Spinal cord (tissue), 10 donors: ENCODE results near the gene PIAS3. TPM values are rescaled to one million over a fixed set of nuclear protein-coding genes. Genes with fewer than 3 reads are reported as not detected.

Source experiments
- DNase-seq, 6 donors: peaks; one replicate each; pipeline versions ENCODE4 v3.0.0 to v3.0.0-alpha.2; 2013 to 2015; ENCODE audit warnings: low spot score in 6 of 6, low read depth in 4 of 6
- H3K27ac ChIP-seq: one replicate; pipeline ENCODE4 v1.5.1; 2013; ENCODE audit warnings: low read depth, low read length, control low read depth
- H3K27me3 ChIP-seq: one replicate; pipeline ENCODE4 v1.6.1; 2013; ENCODE audit warnings: low read length; ENCODE audit not compliant: control insufficient read depth, insufficient read depth
- H3K36me3 ChIP-seq: one replicate; pipeline ENCODE4 v1.6.1; 2013; ENCODE audit warnings: low read length; ENCODE audit not compliant: control insufficient read depth, insufficient read depth
- H3K4me1 ChIP-seq: one replicate; pipeline ENCODE4 v1.6.1; 2013; ENCODE audit warnings: low read length; ENCODE audit not compliant: control insufficient read depth, insufficient read depth
- H3K4me3 ChIP-seq: one replicate; pipeline ENCODE4 v1.5.1; 2013; ENCODE audit warnings: low read depth, low read length, control low read depth
- H3K9me3 ChIP-seq: one replicate; pipeline ENCODE4 v1.6.1; 2013; ENCODE audit warnings: low read length; ENCODE audit not compliant: control insufficient read depth, insufficient read depth
- WGBS: methylation state at CpG from one replicate; pipeline ENCODE4 v1.1.5; 2013; ENCODE audit warnings: missing lambda C conversion rate; ENCODE audit not compliant: insufficient coverage; 5-methylcytosine and 5-hydroxymethylcytosine counted together
- long read RNA-seq, 4 donors: transcript quantifications; one replicate each; lab custom pipeline, GENCODE V29; 2026
- polyA plus RNA-seq, 2 donors: library from polyadenylated mRNA; unstranded; fragments of 120-200 nt; gene quantifications; one replicate each; pipeline ENCODE4 v1.2.1, GENCODE V29; 2013; ENCODE audit not compliant: insufficient read length in 2 of 2
- total RNA-seq, 2 donors: library from RNA; depleted of rRNA in 1 of 2; stranded (reverse); fragments of 120-200 nt in 1 of 2; fragments of >200 nt in 1 of 2; gene quantifications; one replicate each; pipeline versions ENCODE4 v1.2.3 to v1.2.4, GENCODE V29; 2013 to 2014
- donor health status: healthy.

The PIAS3 gene
- total RNA-seq, result 10 to 100 TPM; 15.1 to 30.9 TPM
- 10 to 100 TPM; 49.6 to 61.4 TPM for polyA plus RNA-seq
- long read RNA-seq, donor 1, partial matches to known transcripts, result 31 of 32 reads
- long read RNA-seq, donor 1, other reads (novel, unspliced or antisense), result 0 of 32 reads
- long read RNA-seq, donor 2, partial matches to known transcripts, result 0 of 1 reads
- long read RNA-seq, donor 2, other reads (novel, unspliced or antisense), result 0 of 1 reads
- long read RNA-seq, donor 3, partial matches to known transcripts, result 6 of 7 reads
- long read RNA-seq, donor 3, other reads (novel, unspliced or antisense), result 0 of 7 reads
- long read RNA-seq, donor 4, partial matches to known transcripts, result 9 of 20 reads
- long read RNA-seq, donor 4, other reads (novel, unspliced or antisense), result 9 of 20 reads

DNA sequence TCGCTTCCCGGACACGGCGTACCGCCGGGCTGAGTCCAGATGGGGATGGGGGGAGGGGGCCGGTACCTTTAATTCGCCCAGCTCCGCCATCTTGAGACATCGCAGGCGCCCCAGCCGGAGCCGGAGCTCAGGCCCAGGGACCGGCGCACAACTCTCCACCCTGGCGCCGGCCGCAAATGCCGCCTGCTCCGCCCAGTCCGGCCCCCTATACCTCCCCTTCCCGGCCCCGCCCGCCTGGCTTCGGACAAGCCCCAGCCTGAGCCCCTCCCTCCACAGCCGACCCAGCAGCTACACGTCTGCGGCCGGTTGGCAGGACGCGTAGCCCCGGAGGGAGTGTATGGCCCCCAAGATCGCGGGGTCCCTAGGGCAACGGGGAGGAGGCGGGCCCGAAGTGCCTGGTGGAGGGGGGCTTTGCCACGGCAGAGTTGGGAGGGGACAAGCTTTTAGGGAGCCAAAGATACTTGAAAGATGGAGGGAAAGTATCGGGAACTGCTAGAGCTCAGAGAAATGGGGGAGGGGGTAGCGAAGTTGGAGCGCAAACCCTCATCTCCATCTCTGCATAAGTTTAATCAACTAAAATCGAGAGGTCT, at the start of gene PIAS3:
PIAS3 (minus strand) TSS at position 181 of the 590 bp plus-strand sequence; CDS start at position 90, 91 bp downstream.
- WGBS, result 0% methylated on average over 34 of the region's 42 CpGs
- Histone ChIP-seq H3K4me3 (peak within 1 kb of the TSS; percentile 95), H3K4me1 (peaks cover 15% of the 10 kb centered on the region), H3K27ac (peak within 1 kb of the TSS; percentile 98), H3K9me3 (no peaks in the 10 kb centered on the region), H3K27me3 (no peaks in the 10 kb centered on the region), H3K36me3 (peaks cover 33% of the 10 kb centered on the region)
- DNase-seq, result peak; percentile 79 to 97 (median 86)

DNA sequence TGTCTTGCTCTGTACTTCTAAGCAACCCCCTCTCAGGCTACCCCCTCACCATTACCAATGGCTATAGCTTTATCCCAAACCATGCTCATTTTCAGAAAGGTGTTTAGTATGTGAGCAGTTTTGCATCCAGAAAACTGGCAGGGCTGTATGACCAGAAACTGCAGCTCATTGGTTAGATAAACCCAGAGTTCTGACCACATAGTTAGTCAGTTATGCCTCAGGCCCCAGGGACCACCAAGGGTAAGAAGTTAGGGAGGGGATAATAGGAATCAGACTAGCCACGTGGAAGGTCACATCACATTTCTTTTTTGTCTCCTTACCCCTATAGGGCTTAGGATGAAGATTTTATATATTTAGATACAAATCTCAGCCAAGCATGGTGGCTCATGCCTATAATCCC, 49.8 kb upstream of the PIAS3 start:
- H3K27ac ChIP-seq, result no peak overlapping the region
- peaks cover 14% of the 10 kb centered on the region for H3K36me3 ChIP-seq
- DNase-seq, result no peak
- WGBS, result no CpG with 5 or more reads among the region's 1 CpG
- no peaks in the 10 kb centered on the region for H3K4me1 ChIP-seq
- no peak overlapping the region for H3K4me3 ChIP-seq
- H3K27me3 ChIP-seq, result no peaks in the 10 kb centered on the region
- H3K9me3 ChIP-seq, result no peaks in the 10 kb centered on the region

DNA sequence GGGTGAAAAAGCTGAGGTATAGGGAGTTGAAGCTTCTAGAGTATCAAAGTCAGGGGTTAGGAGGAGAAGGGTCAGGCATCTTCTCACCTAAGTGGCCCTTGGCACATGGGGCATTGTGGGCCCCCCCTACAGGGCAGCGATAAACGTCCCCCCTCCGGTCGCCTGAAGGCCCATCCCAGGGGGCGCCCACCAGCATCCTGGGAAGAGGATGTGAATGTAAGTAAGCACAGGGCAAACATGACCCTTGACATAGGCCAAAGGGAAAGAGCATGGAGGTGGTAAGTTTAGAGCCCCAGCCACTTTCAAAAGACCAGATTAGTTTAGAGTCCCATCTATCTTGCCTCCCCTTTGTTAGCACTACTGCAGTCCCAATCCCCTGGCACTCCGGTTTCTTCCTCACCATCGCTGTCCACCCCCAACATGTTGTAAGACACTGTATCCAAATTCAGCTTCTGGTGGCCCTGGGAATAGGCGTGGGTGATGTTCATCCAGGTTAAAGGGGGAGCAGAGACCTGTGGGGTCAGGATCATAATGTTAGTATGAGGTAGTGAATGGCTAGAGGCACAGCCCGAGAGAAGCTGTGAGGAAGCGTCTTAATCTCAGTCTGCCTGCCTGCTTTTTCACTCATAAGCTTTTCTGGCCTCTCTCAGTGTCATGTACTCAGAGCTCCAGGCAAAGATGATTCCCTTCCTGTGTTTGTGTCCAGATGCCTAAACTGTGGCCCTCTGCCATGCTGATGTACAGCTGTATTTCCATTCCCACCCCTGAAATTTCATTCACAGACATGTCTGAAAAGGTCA, 48.3 kb upstream of the PIAS3 start:
- no peak overlapping the region for H3K27ac ChIP-seq
- H3K4me3 ChIP-seq, result no peak overlapping the region
- no peaks in the 10 kb centered on the region for H3K4me1 ChIP-seq
- no peaks in the 10 kb centered on the region for H3K9me3 ChIP-seq
- H3K27me3 ChIP-seq, result no peaks in the 10 kb centered on the region
- no peak for DNase-seq
- H3K36me3 ChIP-seq, result peaks cover 10% of the 10 kb centered on the region
- 71% methylated on average over 6 of the region's 10 CpGs for WGBS

DNA sequence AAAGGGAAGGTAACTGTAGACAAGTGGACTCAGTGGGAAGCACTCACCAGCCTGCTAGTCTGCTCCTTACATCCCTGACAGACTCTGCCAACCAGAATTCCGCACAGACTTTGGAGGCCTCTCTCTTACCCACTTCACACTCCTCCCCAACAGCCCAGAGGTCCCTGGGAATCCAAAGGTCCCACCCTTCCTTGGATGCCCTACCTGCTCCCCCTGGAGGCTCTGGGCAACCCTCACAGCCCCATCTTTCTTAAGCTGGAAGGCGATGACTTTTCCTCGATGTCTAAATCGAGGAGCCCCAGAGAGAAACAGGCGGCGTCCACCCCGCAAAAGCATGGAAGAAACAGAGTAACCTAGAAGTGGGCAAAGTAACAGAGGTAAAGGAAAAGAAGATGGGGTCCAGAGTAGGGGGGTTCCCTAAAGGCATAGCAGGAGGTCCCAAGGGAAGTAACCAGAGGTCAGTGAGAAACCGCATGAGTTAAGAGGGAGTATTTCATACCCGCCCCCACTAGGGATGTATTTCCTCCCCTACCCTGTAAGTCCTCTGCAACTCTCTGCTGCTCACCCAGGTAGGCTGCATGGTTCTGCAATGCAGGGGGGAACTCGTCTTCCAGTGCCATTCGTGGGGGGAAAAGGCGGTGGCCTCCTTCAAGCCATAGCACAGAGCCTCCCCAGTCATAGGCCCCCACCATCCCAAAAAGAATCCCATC, 42.6 kb upstream of the PIAS3 start:
- no peak for DNase-seq
- H3K4me3 ChIP-seq, result no peak overlapping the region
- peaks cover 3% of the 10 kb centered on the region for H3K36me3 ChIP-seq
- no peak overlapping the region for H3K27ac ChIP-seq
- H3K9me3 ChIP-seq, result no peaks in the 10 kb centered on the region
- H3K27me3 ChIP-seq, result no peaks in the 10 kb centered on the region
- 81% methylated on average over 8 of the region's 12 CpGs for WGBS
- H3K4me1 ChIP-seq, result no peaks in the 10 kb centered on the region

DNA sequence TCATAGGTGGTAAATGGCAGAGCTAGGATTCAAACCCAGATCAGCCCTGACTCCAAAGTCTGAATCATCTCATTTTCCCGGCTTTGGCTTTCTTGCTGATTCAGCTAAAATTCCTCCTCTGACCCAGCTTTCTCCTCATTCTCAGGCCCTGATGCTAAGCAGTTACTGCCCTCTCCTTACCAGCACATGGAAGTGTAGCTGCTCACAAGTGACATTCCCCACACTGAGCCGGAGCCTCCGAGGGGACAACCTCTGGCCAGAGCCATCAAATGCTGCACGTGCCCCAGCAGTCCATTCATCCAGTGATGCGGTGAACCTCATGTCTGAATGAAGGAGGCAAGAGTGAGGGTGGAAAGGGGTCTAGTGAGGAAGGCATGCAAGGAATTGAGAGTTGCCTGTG, 39.9 kb upstream of the PIAS3 start:
- Histone ChIP-seq H3K4me3 (no peak overlapping the region), H3K9me3 (no peaks in the 10 kb centered on the region), H3K36me3 (no peaks in the 10 kb centered on the region), H3K27me3 (no peaks in the 10 kb centered on the region), H3K27ac (no peak overlapping the region), H3K4me1 (no peaks in the 10 kb centered on the region)
- DNase-seq, result no peak
- WGBS, result 66% methylated on average over 5 of the region's 5 CpGs

DNA sequence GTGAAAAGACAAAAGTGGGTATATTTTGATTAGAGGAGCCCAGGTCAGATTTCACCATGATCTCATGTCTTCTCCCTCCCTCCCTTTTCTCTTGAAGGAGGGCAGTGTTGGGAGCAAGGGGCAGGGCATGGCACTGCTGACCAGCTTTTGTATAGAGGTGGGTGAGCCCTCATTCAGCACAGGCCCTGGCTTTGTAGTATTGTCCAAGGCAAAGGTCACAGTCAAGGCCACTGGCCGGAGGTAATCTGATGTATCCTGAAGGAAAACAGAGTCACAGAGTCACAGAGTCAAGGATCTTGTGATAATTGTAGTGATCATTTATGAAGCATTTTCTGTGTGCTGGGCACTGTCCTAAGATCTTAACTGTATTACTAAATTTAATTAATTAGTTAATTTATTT, 39.1 kb upstream of the PIAS3 start:
- no peak overlapping the region for H3K27ac ChIP-seq
- H3K4me1 ChIP-seq, result peaks cover 1% of the 10 kb centered on the region
- no peak for DNase-seq
- no peaks in the 10 kb centered on the region for H3K36me3 ChIP-seq
- H3K4me3 ChIP-seq, result no peak overlapping the region
- no CpG with 5 or more reads among the region's 1 CpG for WGBS
- no peaks in the 10 kb centered on the region for H3K27me3 ChIP-seq
- H3K9me3 ChIP-seq, result no peaks in the 10 kb centered on the region

DNA sequence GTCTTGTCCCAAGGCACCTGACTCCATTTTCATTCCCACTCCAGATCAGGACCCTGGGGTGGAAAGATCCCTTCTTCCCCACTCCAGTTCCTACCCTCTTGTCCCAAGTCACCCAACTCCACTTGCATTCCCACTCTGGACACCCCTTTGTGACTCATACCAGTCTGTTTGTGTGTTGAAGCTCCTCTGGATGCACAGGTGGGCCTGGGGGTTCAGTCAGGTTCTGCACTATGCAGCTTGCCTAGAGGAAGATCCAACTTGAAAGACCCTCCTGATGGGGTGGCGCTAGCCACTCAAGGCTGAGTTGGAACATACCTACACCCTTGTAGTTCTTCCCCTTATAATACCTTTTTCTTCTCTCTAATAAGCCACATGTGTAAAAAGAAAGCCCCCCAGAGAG, 36.6 kb upstream of the PIAS3 start:
- no peaks in the 10 kb centered on the region for H3K27me3 ChIP-seq
- H3K36me3 ChIP-seq, result no peaks in the 10 kb centered on the region
- no peaks in the 10 kb centered on the region for H3K9me3 ChIP-seq
- H3K4me3 ChIP-seq, result no peak overlapping the region
- peaks cover 12% of the 10 kb centered on the region for H3K4me1 ChIP-seq
- H3K27ac ChIP-seq, result no peak overlapping the region
- no peak for DNase-seq
- WGBS, result no CpG with 5 or more reads among the region's 1 CpG

DNA sequence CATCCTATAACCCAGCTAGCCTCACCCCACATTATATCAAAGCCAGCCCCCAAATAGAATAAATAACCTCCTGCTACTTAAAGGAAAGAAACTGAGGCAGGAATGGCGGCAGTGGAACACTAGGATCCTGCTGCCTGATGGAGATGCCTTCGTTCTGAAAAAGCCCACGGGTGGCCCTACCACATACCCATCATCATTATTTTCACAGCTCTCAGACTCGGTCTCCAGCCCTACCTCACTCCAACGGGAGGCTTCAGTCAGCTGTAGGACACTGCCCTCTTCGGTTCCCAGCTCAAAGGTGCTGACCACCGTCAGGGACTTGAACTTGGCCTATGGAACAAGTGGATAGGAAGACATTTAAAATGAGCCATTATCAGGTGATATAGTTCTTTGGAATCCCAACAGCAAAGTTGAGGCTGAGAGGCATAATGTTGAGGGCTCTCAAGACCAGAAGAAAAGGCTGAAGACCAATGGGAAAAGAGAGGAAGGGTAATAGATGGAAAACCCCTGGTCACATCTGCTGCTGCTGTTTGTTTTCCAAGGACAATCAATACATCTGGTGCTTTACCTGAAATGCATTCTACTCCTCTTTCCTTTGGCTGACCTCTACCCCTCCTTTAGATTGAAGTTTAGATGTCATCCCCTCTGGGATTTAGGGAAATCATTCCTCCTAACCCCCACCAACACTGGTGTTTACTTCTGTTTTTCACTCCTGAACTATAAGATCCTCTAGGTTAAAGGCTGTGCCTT, 34.6 kb upstream of the PIAS3 start:
- Histone ChIP-seq H3K4me3 (no peak overlapping the region), H3K4me1 (peaks cover 12% of the 10 kb centered on the region), H3K27me3 (no peaks in the 10 kb centered on the region), H3K36me3 (no peaks in the 10 kb centered on the region), H3K27ac (peak overlapping the region; percentile 48), H3K9me3 (no peaks in the 10 kb centered on the region)
- no peak for DNase-seq
- WGBS, result 89% methylated on average over 4 of the region's 7 CpGs
